GM12874 (cell line): Measurements from ENCODE around the gene AGFG1.

Experiments used
- TF ChIP-seq, protein P1 (sequence below): IDR thresholded peaks from 2 replicates; pipeline ENCODE4 v1.5.1; 2011; ENCODE audit warnings: low read depth, mild to moderate bottlenecking, control low read depth, low read length, moderate library complexity; ENCODE audit not compliant: insufficient read depth

The AGFG1 gene

DNA sequence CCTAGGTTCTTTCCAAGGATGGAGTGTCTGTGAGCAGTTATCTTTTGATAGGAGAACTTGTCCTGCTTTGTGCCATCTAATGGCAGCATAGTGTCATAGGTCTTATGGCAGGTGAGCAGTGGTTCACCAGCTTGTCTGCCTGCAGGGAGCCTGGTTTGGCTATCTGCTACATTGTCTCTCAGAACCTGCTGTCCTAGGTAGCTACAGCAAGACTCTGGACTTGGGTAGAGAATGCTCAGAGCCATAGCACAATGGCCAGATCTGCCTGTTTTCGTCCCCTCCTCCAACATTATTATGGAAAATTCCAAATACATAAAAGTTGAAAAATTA is 28.3 kb downstream of the AGFG1 start:
- TF ChIP-seq, protein P1, sequence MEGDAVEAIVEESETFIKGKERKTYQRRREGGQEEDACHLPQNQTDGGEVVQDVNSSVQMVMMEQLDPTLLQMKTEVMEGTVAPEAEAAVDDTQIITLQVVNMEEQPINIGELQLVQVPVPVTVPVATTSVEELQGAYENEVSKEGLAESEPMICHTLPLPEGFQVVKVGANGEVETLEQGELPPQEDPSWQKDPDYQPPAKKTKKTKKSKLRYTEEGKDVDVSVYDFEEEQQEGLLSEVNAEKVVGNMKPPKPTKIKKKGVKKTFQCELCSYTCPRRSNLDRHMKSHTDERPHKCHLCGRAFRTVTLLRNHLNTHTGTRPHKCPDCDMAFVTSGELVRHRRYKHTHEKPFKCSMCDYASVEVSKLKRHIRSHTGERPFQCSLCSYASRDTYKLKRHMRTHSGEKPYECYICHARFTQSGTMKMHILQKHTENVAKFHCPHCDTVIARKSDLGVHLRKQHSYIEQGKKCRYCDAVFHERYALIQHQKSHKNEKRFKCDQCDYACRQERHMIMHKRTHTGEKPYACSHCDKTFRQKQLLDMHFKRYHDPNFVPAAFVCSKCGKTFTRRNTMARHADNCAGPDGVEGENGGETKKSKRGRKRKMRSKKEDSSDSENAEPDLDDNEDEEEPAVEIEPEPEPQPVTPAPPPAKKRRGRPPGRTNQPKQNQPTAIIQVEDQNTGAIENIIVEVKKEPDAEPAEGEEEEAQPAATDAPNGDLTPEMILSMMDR, result no peak

DNA sequence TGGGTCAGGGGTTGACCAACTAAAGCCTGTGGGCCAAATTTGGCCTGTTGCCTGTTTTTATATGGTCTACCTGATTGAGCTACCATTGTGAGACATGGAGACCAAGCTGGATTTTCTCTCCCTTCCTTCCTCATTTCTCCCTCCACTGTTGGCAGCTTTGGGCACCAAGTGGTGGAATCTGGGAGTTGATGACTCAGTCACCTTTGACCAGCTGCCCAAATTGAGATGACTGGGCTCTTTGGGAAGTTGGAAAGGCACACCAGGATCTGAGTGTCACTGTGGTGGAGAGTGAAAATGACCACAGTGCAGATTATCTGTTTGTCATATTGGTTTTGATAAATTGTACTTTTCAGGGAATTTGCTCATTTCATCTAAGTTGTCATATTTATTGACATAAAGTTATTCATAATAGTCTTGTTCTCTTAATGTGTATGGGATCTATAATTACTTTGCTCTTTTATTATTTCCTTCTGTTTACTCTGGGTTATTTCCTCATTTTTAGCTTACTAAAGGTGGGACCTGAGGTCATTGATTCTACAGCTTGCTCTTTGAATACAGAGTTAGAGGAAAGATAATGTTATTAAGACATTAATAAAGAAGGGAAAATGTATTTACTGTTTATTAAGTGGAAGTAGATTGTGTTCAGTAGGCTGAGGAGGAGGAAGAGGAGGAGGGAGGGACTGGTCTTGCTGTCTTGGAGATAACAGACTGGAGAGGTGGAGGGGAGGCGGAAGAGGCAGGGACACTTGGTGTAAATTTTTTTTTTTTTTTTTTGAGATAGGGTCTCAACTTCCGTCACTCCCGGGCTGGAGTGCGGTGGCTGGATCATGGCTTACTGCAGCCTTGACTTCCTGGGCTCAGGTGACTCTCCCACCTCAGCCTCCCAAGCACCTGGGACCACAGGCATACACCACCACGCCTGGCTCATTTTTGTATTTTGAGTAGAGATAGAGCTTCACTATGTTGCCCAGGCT is 31.8 kb downstream of the AGFG1 start:
- TF ChIP-seq, protein P1, result no peak

DNA sequence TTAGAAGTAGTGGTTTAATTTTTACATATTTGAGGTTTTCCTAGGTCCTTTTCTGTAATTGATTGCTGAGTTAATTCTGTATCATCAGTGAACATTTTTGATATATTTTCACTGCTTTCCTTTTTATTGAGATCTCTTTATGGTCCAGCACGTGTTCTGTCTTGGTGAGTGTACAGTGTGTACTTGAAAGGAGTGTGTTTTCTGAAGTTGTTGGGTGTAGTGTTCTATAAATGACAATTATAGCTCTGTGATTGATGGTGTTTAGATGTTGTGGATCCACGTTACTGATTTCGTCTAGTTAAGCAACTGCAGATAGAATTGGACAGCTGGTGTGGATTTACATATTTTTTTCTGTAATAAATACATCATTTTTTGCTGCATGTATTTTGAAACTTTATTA is 32.7 kb downstream of the AGFG1 start:
- TF ChIP-seq, protein P1, result no peak

DNA sequence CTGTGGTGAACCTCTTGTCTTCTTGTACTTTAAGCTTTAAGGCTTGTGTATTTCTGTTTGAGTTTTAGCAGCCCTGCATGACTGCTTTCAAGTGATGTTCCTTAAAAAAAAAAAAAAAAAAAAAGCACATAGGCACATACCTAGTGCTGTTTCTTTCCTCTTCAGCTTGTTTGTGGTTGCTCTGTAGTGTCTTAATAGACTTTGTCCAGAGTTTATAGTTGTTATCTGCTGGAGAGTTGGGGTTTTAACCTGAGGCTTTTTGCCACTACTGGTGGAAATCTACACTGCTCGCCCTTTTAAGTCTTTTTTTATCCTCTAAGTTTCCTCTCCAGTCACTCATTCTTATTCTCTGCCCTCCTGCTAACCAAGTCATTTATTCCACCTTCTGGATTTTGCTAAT is 34.5 kb downstream of the AGFG1 start:
- TF ChIP-seq, protein P1, result no peak

DNA sequence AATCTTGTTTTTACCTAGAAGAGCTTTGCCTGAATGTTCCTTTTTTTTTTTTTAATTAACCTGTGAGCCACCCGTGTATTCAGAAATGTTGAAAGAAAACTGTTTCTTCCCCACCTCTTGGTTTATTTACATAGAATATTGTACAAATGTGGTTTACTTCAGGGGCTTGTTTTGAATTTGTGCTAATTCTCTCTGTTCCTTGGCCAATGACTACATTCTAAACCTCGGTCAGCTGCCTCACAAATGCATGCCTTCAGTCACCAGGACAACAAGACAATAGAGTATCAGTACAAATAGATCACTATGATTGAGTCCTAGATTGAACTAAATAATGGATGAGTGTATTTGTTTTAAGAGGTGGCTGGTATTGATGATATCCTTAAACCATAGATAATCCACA is 36.0 kb downstream of the AGFG1 start:
- TF ChIP-seq, protein P1, result no peak

DNA sequence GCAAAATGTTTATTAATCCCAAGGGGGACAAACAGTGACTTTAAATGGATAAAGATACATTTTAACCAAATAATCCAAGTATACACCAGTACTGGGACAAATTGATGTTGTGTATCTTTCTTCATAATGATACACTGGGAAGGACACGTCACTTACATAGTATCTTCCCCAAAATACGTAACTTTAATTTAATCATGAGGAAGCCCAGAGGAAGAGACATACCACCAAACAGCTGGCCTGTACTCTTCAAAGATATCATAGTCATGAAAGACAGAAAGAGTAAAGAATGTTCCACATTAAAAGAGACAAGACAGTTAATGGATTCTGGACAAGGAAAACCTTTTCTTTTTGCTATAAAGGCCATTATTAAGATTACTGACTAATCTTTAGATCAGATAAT is 37.1 kb downstream of the AGFG1 start:
- TF ChIP-seq, protein P1, result no peak

DNA sequence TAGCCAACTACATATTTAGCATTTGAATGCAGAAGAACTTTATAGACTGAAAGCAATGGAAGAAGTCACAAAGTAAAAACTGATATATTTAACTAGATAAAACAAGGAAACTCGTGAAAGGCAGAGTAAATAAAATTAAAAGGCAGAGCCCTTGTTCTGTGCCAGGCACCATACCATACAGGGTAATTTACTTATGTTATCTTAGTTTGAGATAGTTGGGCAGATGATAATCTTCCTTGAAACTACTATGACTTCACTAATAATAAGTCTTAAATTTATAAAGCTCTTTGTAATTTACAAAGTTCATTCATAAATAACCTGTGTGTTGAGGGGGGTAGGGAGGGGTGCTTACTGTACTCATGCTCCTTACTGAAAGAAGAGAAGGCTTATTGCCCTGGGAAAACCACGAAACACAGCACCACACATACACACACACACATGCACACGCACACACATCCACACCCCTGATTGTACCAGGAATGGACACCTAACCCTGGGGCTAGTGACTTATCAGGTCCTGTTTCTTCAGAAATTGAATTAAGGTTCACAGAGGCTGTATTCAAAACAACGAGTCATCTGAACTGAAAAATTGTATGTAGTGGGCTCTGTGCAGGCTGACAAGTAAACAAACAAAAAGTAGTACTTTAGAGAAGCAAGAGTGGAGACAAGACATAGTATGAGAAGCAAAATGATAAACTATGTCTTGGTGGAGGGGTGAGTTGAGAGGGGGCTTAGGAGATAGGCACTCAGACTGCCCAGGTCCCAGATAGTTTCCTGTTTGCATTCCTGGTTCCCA is 38.1 kb downstream of the AGFG1 start:
- TF ChIP-seq, protein P1, result no peak
